Stimulated activated CD4-positive, alpha-beta T cell treated with anti-CD3 and anti-CD28 coated beads, Interleukin-1b, Interleukin-23, amount 100 ng/mL, for 1 hour (primary cell): Measurements from ENCODE around the gene MARCHF10.

Experiments used
- DNase-seq, 2 donors: peaks; one replicate each; pipeline ENCODE4 v3.0.0-alpha.2; 2020; ENCODE audit warnings: low read depth in 2 of 2

Gene MARCHF10

GRCh38 chr17:62751060-62751691, 56.9 kb downstream of the MARCHF10 start:
- no peak for DNase-seq

DNA sequence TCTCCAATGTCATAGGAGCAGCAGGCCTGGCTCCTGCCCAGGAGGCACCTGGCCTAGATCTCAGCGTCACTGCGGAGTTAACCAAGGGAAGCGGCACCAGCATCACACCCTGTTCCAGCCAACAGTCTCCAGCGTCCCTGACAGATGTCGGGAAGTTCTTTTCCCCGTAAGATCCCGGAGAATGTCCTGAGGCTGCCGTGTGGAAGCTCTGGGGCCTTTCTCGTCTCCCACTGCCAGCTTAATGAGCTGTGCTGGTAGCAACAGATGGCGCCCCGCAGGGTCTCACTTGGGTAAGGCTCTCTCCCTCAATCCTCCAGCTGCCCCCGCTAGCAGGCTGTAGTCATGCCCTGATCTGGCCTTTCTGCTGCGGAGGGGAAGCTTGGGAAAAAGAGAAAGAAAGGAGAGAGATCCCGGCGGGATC, 57.5 kb downstream of the MARCHF10 start:
- DNase-seq = no peak

GRCh38 chr17:62749926-62750325, 58.2 kb downstream of the MARCHF10 start:
- no peak for DNase-seq

GRCh38 chr17:62746941-62747340, 61.2 kb downstream of the MARCHF10 start:
- DNase-seq = no peak

- DNase-seq = no peak
These were observed 62.3 kb downstream of the MARCHF10 start for GRCh38 chr17:62745806-62746205.

- no peak for DNase-seq
These were observed 63.9 kb downstream of the MARCHF10 start for GRCh38 chr17:62744259-62744658.

DNA sequence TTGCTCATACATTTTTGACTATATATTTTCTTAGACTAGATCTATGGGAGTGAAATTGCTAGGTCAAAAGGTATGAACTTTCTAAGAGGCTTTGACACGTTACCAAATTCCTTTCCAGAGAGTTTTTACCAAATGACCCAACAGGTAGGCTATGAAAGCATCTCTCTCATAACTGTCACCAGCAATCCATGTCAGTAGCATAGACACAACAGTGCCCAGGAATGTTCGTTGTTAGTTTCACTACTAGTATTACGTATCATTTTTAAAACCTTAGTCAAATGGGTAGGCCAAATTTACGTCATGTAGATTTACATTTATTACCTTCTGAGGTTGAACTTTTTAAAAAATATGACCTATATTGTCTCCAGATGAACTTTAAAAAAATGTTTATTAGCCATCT, 66.8 kb downstream of the MARCHF10 start:
- DNase-seq = no peak

GRCh38 chr17:62739645-62740388, 68.3 kb downstream of the MARCHF10 start:
- no peak for DNase-seq

- no peak for DNase-seq
These were observed 69.8 kb downstream of the MARCHF10 start for GRCh38 chr17:62738281-62738680.

DNA sequence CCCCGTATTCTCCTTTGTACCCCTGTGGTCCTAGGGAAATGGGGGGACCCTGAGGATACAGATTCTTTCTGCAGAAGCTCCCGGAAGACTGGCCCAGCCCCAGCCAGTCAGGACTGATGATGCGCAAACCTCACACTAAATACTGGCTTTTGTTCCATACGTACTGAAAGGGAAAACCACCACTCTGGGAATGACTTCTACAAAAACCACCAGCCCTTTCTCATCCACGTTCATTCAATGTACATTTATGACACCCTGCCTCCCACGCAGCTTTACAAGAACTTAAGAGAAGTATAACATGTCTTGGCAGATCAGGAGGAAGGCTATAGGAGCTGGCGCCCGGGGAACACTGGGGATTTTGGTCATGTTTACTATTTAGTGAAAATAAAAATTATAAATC, 70.6 kb downstream of the MARCHF10 start:
- no peak for DNase-seq

DNA sequence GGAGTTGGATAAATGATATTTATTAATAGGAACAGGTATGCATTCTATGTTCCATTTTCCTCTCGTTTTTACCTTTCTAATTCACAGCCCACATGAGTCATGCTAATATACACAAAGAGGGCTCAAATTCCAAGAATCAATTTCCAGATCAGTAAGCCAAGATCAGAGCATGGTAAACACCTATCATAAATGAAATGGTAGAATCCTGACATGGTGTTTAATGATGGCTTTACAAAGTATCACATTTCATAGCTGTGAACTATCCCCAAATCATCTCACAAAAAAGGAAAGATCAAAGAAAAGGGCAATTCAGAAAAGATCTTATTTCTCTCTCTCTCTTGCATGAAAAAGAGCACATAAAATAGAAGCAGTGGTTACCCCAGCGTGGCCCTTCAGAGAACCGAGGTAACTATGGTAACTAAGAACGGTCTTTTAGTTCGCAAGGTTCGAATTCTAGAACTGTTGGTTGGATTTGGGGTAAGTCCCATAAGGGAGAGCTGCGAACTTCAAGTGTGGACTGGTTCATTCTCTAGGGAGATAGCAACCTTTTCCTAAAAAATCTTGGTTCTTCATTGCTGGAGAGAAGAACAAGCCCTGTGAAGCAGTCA, 73.0 kb downstream of the MARCHF10 start:
- DNase-seq = no peak

- no peak for DNase-seq
These were observed 76.0 kb downstream of the MARCHF10 start for GRCh38 chr17:62732125-62732524.

DNA sequence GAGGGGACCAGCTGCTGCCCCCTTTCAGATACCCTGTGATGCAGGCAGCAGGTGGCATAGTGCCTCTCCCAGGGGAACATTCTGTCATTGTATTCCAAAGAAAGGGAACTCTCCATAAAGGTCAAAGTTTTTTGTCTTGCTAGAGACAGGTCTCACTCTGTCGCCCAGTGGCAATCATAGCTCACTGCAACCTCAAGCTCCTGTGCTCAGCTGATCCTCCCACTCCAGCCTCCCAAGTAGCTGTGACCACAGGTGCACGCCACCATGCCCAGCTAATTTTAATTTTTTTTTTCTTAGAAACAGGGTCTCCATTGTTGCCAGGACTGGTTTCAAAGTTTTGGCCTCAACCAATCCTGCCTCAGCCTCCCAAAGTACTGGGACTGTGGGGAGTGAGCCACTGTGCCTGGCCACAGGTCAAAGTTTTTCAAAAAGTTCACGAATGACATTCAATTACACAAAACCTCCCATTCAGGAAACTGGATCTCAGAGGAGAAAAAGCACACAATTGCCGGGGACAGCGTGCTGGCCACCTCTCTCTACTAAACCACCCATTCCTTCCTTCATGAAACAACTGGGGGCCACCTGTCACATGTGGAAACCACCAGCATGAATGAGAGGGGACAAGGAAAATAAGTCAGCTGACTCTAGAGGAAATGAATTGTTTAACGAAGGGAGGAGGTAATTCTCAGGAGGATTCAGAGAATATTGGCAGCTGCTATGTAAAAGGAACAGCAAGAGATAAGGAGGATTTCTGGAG, 80.0 kb downstream of the MARCHF10 start:
- no peak for DNase-seq

GRCh38 chr17:62725791-62726249, 82.3 kb downstream of the MARCHF10 start:
- DNase-seq = no peak

DNA sequence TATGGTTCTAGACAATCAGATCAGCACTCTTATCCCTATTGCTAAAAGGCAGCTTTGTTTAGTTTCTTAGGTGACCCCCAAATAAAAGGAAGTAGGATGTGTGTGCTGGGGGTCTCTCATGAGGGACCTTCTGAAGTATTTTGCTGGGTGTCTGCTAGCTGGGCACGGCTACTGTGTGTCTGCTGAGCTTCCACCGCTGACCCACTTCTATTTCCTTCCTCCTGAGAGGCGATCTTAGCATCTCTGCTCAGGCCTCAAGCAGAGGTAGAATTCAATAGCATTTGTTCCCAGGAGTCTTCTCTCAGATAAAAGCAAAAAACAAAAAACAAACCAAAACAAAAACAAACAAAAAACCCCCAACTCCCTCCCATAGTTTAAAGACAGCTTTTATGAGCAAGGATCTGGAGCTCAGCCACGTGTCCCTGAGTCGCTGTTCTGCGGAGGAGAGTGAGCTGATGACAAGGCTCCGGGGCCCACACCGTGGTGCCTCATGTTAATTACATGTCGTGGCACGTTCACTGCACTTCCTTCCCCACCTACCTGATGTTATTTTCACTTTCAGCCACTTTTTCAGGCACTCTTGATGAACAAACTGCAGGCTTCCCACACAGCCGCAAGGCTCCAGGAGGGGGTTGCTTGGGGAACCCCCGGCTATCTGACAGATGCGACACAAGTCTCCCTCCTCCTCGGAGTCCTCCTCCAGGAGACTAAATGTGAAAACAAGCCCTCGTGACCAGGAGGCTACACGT, 83.5 kb downstream of the MARCHF10 start:
- DNase-seq = peak; percentile 18 to 62

DNA sequence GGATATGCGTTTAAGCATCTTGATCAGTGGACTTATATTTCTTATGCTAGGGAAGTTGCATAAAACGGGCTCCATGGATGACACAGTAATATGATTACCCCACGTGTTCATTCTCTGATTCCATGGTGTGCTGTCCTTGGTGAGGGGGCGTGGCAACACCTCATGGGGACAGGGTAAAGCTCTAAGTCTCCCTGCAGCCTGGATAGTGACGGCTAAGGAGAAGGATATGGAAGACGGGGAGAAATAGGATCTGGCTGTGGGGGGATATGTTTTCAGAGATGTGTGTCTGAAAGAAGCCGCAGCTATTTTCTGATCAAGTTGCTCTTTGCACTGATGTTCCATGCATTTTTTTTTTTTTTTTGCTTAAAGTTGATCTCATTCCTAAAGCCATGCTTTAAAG, 84.3 kb downstream of the MARCHF10 start:
- no peak for DNase-seq

DNA sequence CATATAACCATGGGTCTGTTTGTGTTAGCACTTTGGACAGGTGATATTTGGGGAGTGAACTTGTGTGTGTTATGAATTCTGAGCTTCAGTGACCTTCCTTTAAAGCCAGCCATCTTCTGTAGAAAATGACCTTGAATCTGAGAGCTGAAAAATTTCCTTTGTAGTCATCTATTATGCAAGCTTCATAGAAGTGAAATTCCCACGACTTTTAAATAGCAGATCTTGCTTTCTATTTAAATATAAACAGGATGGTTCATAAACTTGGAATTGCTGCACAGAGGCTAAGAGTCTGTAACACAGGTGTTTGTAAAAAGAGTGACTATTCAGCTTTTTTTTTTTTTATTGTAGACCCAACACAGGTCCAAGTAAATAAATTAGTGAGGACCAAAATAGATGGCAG, 85.5 kb downstream of the MARCHF10 start:
- no peak for DNase-seq

DNA sequence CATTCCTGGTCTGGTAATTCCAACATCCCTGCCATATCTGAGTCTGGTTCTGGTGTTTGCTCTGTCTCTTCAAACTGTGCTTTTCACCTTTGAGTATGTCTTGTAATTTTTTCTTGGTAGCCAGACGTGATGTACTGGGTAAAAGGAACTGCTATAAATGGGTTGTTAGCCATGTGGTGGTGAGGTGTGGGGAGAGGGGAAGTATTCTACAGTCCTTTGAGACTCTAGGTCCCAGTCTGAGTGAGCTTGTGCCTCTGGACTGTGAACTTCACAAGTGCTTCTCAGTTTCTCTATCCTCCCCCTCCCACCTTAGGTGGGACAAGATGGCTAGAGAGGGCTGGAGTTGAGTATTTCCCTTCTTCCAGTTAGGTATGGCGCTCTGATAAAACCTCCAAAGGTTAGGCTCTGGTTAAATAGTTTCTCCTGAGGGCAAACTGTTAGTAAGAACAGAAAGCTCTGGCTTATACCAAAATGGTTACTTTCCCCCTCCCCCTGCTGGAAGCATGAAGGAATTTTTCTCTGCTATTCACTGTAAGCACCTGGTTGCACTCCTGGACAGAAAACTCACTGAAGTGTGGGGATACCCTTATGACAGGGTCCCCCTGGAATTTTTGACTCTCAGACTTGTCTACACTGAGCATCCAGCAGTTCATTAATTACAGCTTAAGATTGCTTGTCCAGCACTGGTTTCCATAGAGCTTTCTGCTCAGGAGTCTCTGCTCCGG, 87.8 kb downstream of the MARCHF10 start:
- no peak for DNase-seq

DNA sequence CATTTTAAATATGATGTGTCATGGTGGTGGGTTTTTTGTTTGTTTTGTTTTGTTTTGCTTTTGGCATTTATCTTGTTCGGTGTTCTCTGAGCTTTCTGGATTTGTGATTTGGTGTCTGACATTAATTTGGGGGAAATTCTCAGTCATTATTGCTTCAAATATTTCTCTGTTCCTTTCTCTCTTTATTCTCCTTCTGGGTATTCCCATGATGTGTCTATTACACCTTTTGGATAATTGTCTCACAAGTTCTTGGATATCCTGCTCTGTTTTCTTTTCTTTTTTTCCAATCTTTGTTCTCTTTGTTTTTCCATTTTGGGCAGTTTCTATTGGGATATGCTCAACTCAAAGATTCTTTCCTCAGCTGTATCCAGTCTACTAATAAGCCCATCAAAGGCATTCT, 88.5 kb downstream of the MARCHF10 start:
- DNase-seq = no peak

DNA sequence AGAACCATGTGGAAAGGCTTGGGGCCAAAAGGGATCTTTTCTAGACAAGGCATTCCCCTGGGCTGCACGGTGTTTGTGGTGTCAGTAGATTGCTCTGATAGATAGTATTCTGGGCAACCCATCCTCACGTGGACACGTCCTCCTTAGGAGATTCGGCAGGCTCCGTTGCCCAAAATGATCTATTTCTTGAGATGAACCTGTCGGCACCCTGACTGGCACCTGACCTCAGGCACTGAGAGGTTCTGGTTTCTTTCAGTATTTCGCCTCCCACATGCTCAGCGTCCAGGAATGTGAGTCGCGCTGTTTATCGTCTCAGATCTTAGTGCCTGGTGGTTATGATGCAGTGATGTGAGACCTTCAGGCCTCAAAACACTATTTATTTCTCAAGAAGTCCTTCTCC, 89.7 kb downstream of the MARCHF10 start:
- DNase-seq = no peak

DNA sequence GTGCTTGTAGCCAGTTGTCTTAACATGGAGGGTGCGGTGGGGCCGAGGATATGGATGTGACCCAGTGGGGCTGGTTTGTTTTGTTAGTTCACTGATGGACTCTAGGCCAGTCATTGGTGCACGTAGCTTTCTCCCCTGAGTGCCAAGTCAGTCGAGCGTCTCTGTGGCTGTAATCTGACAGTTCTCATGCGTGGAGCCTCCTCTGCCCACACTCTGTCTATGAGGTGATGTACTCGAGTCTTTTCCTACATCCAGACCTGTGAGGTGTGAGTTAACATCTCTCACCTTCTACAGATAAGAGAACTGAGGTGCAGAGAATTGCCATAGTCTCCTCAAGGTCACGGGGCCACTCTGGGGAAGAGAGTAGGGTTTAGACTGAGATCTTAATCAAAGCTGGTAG, 90.2 kb downstream of the MARCHF10 start:
- DNase-seq = no peak
